Measurements from ENCODE around the gene SIRPG.
"Not testable (repeated sequence)": the region's sequence is repeated elsewhere in the genome, so short reads cannot be mapped to it uniquely, and the experiment has no call there.

Gene SIRPG

GRCh38 chr20:1644101-1644962 lies 13.2 kb downstream of the SIRPG start:
- no peak overlapping the region for H3K27ac ChIP-seq
- H3K4me3 ChIP-seq: no peak overlapping the region

GRCh38 chr20:1638643-1639042 lies 18.9 kb downstream of the SIRPG start:
- not testable (repeated sequence) for H3K27ac ChIP-seq, H3K4me3 ChIP-seq

- Histone ChIP-seq H3K27ac (no peak overlapping the region), H3K4me3 (no peak overlapping the region)
Measured at GRCh38 chr20:1637755-1638154, 19.8 kb downstream of the SIRPG start.

GRCh38 chr20:1637226-1637625 lies 20.4 kb downstream of the SIRPG start:
- H3K27ac ChIP-seq: no peak overlapping the region
- H3K4me3 ChIP-seq: no peak overlapping the region

GRCh38 chr20:1636621-1637020 lies 21.0 kb downstream of the SIRPG start:
- Histone ChIP-seq H3K4me3 (no peak overlapping the region), H3K27ac (no peak overlapping the region)

- H3K4me3 ChIP-seq: no peak overlapping the region
- no peak overlapping the region for H3K27ac ChIP-seq
Measured at GRCh38 chr20:1635291-1635979, 22.1 kb downstream of the SIRPG start.

- H3K27ac ChIP-seq: no peak overlapping the region
- H3K4me3 ChIP-seq: no peak overlapping the region
Measured at GRCh38 chr20:1633535-1633934, 24.0 kb downstream of the SIRPG start.

GRCh38 chr20:1632178-1632577 lies 25.4 kb downstream of the SIRPG start:
- no peak overlapping the region for H3K4me3 ChIP-seq
- H3K27ac ChIP-seq: peak overlapping the region in 3 of 21 experiments; percentile 1 to 76 (median 28)

- no peak overlapping the region for H3K4me3 ChIP-seq
- peak overlapping the region in 3 of 21 experiments; percentile 16 to 76 (median 28) for H3K27ac ChIP-seq
Measured at GRCh38 chr20:1631309-1632151, 26.0 kb downstream of the SIRPG start.

GRCh38 chr20:1630186-1630585 lies 27.4 kb downstream of the SIRPG start:
- H3K27ac ChIP-seq: no peak overlapping the region
- no peak overlapping the region for H3K4me3 ChIP-seq

- H3K27ac ChIP-seq: no peak overlapping the region
- no peak overlapping the region for H3K4me3 ChIP-seq
Measured at GRCh38 chr20:1629321-1629720, 28.3 kb downstream of the SIRPG start.

GRCh38 chr20:1628621-1629020 lies 29.0 kb downstream of the SIRPG start:
- Histone ChIP-seq H3K27ac (no peak overlapping the region), H3K4me3 (no peak overlapping the region)

GRCh38 chr20:1627200-1627550 lies 30.4 kb downstream of the SIRPG start:
- Histone ChIP-seq H3K27ac (no peak overlapping the region), H3K4me3 (no peak overlapping the region)

- no peak overlapping the region for H3K4me3 ChIP-seq
- no peak overlapping the region for H3K27ac ChIP-seq
Measured at GRCh38 chr20:1626528-1627199, 30.9 kb downstream of the SIRPG start.

- Histone ChIP-seq H3K4me3 (no peak overlapping the region), H3K27ac (no peak overlapping the region)
Measured at GRCh38 chr20:1625083-1625690, 32.4 kb downstream of the SIRPG start.

GRCh38 chr20:1623501-1624205 lies 33.9 kb downstream of the SIRPG start:
- no peak overlapping the region for H3K27ac ChIP-seq
- no peak overlapping the region for H3K4me3 ChIP-seq

- H3K27ac ChIP-seq: no peak overlapping the region
- H3K4me3 ChIP-seq: no peak overlapping the region
Measured at GRCh38 chr20:1622450-1622849, 35.1 kb downstream of the SIRPG start.

- Histone ChIP-seq H3K27ac (no peak overlapping the region), H3K4me3 (no peak overlapping the region)
Measured at GRCh38 chr20:1621316-1621715, 36.3 kb downstream of the SIRPG start.

Data from skin epidermis (tissue), 12 donors.